ENCODE results near the gene DGKB.

DNA sequence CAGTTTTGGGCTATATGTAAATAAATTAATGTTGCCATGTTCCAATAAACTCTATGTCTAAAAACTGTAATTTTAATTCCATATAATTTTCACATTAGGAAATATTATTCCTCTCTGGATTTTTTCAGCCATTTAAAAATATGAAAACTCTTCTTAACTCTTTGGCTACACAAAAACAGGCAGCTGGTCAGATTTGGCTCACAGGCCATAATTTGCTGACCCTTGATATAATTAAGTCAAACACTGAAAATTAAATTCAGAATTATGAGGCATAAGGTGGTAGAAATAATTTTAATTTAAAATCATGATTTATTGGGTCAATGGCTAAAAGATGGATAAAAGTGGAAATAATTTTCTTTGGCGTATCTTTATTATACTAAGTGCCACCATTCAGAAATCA, 746.1 kb downstream of the DGKB start:
- TF ChIP-seq CTCF (IDR thresholded peaks at IDR 0.05) = no peak
- no peak for TF ChIP-seq POLR2A (IDR thresholded peaks at IDR 0.05)

Measured in body of pancreas (tissue), 4 donors.